Hepatocyte (in vitro differentiated cells): ENCODE data around the gene UBAP2L. TPM values are rescaled to one million over a fixed set of nuclear protein-coding genes. Genes with fewer than 3 reads are reported as not detected.

ENCODE experiments used
- DNase-seq: peaks from one replicate; pipeline ENCODE4 v3.0.0-alpha.2; 2016; ENCODE audit warnings: low spot score
- H2AFZ ChIP-seq: fragments of 200-600 bp; sonication (generic); 2 replicates; pipeline ENCODE4 v1.6.0; 2016; ENCODE audit warnings: antibody characterized with exemption, mild to moderate bottlenecking
- H3K27ac ChIP-seq: fragments of 200-600 bp; sonication (generic); 2 replicates; pipeline ENCODE4 v1.5.1; 2016; ENCODE audit warnings: mild to moderate bottlenecking
- H3K27me3 ChIP-seq: fragments of 200-600 bp; sonication (generic); 2 replicates; pipeline ENCODE4 v1.6.1; 2016
- H3K36me3 ChIP-seq: fragments of 200-600 bp; sonication (generic); replicated peaks from 2 replicates; pipeline ENCODE4 v1.5.1; 2016; ENCODE audit warnings: low read depth; ENCODE audit not compliant: insufficient read depth
- H3K4me1 ChIP-seq: fragments of 200-600 bp; sonication (generic); 2 replicates; pipeline ENCODE4 v1.5.1; 2016; ENCODE audit warnings: mild to moderate bottlenecking, moderate library complexity; ENCODE audit not compliant: insufficient read depth
- H3K4me2 ChIP-seq: fragments of 200-600 bp; sonication (generic); 2 replicates; pipeline ENCODE4 v1.6.0; 2016
- H3K4me3 ChIP-seq: fragments of 200-600 bp; sonication (generic); 2 replicates; pipeline ENCODE4 v1.5.1; 2016; ENCODE audit warnings: mild to moderate bottlenecking
- H3K79me2 ChIP-seq: fragments of 200-600 bp; sonication (generic); 2 replicates; pipeline ENCODE4 v1.6.0; 2017; ENCODE audit warnings: mild to moderate bottlenecking
- H3K9me2 ChIP-seq: fragments of 200-600 bp; sonication (generic); replicated peaks from 2 replicates; pipeline ENCODE4 v1.6.0; 2017; ENCODE audit warnings: mild to moderate bottlenecking; ENCODE audit not compliant: insufficient read depth
- H3K9me3 ChIP-seq: fragments of 200-600 bp; sonication (generic); 2 replicates; pipeline ENCODE4 v1.5.1; 2016; ENCODE audit warnings: low read depth, mild to moderate bottlenecking
- H4K20me1 ChIP-seq: fragments of 200-600 bp; sonication (generic); 2 replicates; pipeline ENCODE4 v1.6.0; 2016; ENCODE audit warnings: mild to moderate bottlenecking; ENCODE audit not compliant: insufficient read depth, poor library complexity, severe bottlenecking
- CTCF ChIP-seq: fragments of 200-600 bp; sonication (generic); IDR thresholded peaks from 2 replicates; pipeline ENCODE4 v1.5.1; 2016; ENCODE audit warnings: antibody characterized with exemption, mild to moderate bottlenecking; ENCODE audit not compliant: poor library complexity
- EZH2 ChIP-seq: fragments of 200-600 bp; sonication (generic); IDR thresholded peaks from 2 replicates; pipeline ENCODE4 v1.6.1; 2016; ENCODE audit warnings: antibody characterized with exemption, mild to moderate bottlenecking, borderline replicate concordance
- EZH2phosphoT487 ChIP-seq: fragments of 200-600 bp; sonication (generic); IDR thresholded peaks from one replicate; pipeline ENCODE4 v1.6.1; 2018; ENCODE audit warnings: antibody characterized with exemption, mild to moderate bottlenecking, low read depth, moderate library complexity; ENCODE audit not compliant: unreplicated experiment, severe bottlenecking
- WGBS: methylation state at CpG from one replicate; pipeline ENCODE4 v1.1.6; 2016; ENCODE audit warnings: low lambda C conversion rate; ENCODE audit errors: missing lambda C conversion rate; 5-methylcytosine and 5-hydroxymethylcytosine counted together
- polyA plus RNA-seq: library from polyadenylated mRNA; unstranded; fragments of >200 nt; fragmentation: Nextera tagmentation; extraction: Ambion mirVana; gene quantifications from 2 replicates; pipeline ENCODE4 v1.2.1, GENCODE V29; 2016
- total RNA-seq: library from RNA; depleted of rRNA; stranded (reverse); fragments of >200 nt; gene quantifications from 2 replicates; pipeline ENCODE4 v1.2.3, GENCODE V29; 2014

The UBAP2L gene
- total and polyA plus RNA-seq, 2 experiments from 2014 or later = 103 to 119 TPM

DNA sequence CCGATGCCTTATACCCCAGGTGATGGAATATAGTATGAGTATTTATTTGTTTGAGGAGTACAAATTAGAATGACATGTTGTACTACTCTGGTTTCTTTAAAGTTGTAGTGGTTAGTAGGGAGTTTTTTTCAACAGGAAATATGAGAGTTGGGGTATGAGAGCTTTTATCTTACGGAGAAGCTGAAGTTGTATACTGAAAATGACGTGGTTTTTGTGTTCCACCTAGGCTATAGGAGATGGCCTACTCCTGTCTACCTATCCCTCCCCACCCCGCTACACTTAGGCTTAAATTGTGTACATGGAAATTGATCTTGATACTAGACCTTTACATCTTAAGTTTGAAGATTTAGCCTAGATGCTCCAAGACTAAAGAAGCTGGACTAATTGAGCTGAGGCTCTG lies 44.8 kb downstream of the UBAP2L start:
- no peak overlapping the region for H3K4me3 ChIP-seq
- DNase-seq = no peak
- H3K27me3 ChIP-seq = no peaks in the 10 kb centered on the region
- WGBS = 78% methylated on average over 4 of the region's 4 CpGs
- no peak overlapping the region for H3K27ac ChIP-seq
- peaks cover 5% of the 10 kb centered on the region for H3K79me2 ChIP-seq
- H3K9me2 ChIP-seq = no peaks in the 10 kb centered on the region
- no peak overlapping the region for H3K4me2 ChIP-seq
- H2AFZ ChIP-seq = no peak overlapping the region
- TF ChIP-seq EZH2phosphoT487 = no peak
- no peak for TF ChIP-seq CTCF
- no peak for TF ChIP-seq EZH2
- H4K20me1 ChIP-seq = peaks cover 19% of the 10 kb centered on the region
- H3K4me1 ChIP-seq = no peaks in the 10 kb centered on the region
- no peaks in the 10 kb centered on the region for H3K9me3 ChIP-seq
- peaks cover 3% of the 10 kb centered on the region for H3K36me3 ChIP-seq

DNA sequence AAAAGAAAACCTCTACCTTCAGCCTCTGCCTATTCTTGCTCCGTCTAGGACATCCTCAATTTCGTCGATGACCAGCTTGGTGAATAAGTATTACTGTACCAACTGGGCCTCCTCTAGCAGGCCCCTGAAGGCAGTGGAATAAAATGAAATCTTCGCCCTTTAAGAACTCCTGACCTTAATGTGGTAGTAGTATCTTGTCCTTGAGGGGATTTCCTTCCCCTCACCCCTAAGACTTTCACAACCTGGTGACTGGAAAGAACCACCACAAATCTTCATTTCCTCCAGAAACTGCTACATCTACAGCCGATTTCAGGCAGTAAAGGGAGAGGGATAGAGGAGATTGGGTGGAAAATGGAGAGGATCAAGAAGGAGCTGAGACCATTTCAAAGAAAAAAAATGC lies 50.1 kb downstream of the UBAP2L start:
- TF ChIP-seq EZH2 (no peak), EZH2phosphoT487 (no peak), CTCF (no peak)
- H3K4me2 ChIP-seq = no peak overlapping the region
- H3K9me2 ChIP-seq = no peaks in the 10 kb centered on the region
- no peaks in the 10 kb centered on the region for H4K20me1 ChIP-seq
- H3K36me3 ChIP-seq = no peaks in the 10 kb centered on the region
- DNase-seq = no peak
- H3K4me1 ChIP-seq = peaks cover 6% of the 10 kb centered on the region
- H3K9me3 ChIP-seq = no peaks in the 10 kb centered on the region
- H3K4me3 ChIP-seq = no peak overlapping the region
- H3K27me3 ChIP-seq = no peaks in the 10 kb centered on the region
- H3K27ac ChIP-seq = peak overlapping the region; percentile 90
- 93% methylated on average over 5 of the region's 5 CpGs for WGBS
- H3K79me2 ChIP-seq = peaks cover 11% of the 10 kb centered on the region
- H2AFZ ChIP-seq = no peak overlapping the region

GRCh38 chr1:154272217-154272998 lies 51.7 kb downstream of the UBAP2L start, which contains the start of gene HAX1:
HAX1 (plus strand) TSS chr1:154272629; CDS start chr1:154272724, 95 bp downstream.
- H3K4me1 ChIP-seq = peaks cover 6% of the 10 kb centered on the region
- no peaks in the 10 kb centered on the region for H4K20me1 ChIP-seq
- H3K27ac ChIP-seq = peak within 1 kb of the TSS; percentile 90
- no peaks in the 10 kb centered on the region for H3K36me3 ChIP-seq
- DNase-seq = peak; percentile 94
- H2AFZ ChIP-seq = peak within 1 kb of the TSS; percentile 91
- H3K27me3 ChIP-seq = no peaks in the 10 kb centered on the region
- H3K79me2 ChIP-seq = peaks cover 11% of the 10 kb centered on the region
- under 1% methylated on average over 47 of the region's 47 CpGs for WGBS
- no peaks in the 10 kb centered on the region for H3K9me3 ChIP-seq
- peak within 1 kb of the TSS; percentile 70 for H3K4me3 ChIP-seq
- no peaks in the 10 kb centered on the region for H3K9me2 ChIP-seq
- TF ChIP-seq EZH2 (no peak), CTCF (peak; percentile 96), EZH2phosphoT487 (no peak)
- H3K4me2 ChIP-seq = peak within 1 kb of the TSS; percentile 79
